Suppressor macrophage treated with lipopolysaccharide for 1 hour (primary cell): ENCODE results near the gene SFMBT2.
"Not testable (repeated sequence)": the region's sequence is repeated elsewhere in the genome, so short reads cannot be mapped to it uniquely, and the experiment has no call there.

Experiments used
- DNase-seq, 3 donors: peaks; one replicate each; pipeline ENCODE4 v3.0.0-alpha.2; 2020 to 2022

Gene SFMBT2

DNA sequence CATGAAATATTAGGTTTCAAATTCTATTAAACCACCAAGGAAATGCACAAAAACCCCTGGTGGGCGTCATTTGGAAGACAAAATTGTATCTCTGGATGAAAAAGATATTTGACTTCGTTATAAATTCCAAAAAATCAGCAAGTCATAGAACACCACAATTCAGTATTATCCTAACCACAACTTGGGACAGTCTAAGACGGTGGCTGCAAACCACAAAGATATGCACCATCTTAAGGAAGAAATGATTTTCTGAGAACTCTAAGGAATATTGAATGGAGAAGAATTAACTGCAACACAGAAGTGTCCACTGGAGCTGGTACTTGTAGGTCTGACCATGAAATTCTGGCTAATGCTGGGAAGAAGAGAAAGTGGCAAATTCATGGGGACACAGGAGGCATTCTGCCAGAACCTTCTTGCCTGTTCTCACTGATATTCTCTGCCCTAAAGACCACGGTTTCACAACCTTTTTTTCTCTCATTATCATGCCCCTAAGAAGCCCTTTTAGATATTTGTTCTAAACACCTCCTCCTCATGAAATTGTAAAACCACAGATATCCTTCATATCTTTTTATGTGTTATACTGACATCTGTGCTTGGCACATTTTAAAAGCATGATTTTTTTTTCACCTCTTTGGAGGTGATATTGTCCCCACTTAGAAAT, 92.9 kb downstream of the SFMBT2 start:
- DNase-seq = no peak

DNA sequence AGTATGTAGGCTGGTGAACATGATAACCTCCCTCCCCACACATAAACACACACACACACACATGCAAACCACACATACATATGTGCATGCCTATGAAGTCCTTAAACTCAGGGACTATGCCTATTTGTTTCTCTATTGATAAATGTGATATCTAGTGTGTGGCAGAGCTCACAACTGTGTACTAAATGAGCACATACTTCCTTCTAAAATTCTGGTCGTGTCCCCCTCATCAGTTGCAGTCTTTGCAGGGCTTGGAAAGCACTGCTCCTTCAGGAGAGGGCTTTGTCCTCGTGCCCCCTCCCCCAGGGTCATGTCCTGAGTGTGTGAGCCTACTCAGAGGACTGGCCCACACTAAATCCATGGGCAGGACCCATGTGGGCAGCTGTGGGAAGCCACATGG, 94.0 kb downstream of the SFMBT2 start:
- no peak for DNase-seq

DNA sequence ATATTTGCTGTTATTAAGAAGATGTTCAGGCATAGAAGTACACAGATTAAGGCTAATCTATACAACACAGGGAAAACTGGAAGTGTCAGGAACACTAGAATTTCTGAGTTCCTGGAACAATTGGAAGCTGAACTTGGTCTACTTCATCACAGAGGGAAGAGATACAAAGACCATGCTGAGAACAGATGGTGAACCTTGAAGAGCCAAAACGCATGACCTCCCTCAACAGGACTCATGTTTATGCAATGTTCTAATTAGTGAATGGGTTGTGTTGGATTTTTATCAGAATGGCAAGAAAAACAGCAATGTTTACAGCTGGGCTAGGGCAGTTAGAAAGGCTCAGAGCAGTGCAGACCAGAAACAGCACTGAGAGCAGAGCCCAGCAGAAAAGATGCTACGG, 94.9 kb downstream of the SFMBT2 start:
- DNase-seq = no peak

DNA sequence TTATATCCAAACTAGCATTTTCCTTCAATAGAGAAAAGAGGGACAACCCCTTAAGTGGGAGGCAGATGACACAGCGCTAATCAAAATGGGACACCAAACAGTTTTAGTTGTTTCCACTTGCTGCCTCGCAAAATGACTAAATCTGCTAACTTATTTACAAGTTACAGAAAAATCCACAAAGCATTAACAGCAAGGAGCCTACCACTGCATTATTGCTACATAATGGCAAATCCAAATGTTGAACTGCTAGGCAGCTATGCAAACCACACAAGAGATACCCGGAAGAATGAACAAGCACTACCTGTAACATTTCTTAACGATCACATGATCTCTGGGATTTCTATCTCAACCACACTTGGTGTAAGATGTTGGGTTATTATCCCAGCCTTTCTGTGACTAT, 96.7 kb downstream of the SFMBT2 start:
- DNase-seq = peak; percentile 43 to 76 (median 69)

DNA sequence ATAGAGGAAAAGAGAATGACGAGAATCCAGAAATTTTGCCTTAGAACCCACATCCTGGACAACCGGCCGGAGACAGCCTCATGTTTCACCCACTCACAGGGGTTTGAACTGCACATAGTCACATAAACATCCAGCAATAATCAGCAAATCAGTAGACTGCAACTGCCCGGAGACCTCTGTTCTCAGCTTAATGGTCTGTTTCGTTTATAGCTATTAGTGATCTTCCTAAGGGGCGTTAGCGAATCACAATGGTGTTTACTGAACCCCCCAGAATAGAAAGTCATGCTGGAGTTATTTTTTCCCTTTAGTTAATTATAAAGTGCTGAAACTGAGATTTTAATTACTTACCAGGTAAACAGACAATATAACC, 98.4 kb downstream of the SFMBT2 start:
- DNase-seq = no peak

DNA sequence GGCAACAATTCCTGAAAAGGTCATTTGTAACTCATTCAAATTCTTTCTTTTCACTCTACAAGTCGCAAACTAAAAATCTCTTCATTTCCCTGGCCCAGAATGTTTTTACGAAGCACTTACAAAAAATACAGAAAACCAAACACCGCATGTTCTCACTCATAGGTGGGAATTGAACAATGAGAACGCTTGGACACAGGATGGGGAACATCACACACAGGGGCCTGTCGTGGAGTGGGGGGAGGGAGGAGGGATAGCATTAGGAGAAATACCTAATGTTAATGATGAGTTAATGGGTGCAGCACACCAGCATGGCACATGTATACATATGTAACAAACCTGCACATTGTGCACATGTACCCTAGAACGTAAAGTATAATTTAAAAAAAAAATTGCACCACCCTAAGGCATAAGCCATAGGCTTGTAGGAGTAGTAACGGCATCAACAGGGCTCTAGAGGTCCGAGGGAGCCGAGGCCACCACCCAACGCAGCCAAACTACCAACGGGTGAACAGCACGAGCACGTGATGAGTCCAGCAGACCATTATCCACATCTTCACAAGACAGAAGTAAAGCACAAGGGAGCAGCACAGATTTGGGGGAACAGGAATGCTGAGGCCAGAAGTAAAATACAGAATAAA, 98.9 kb downstream of the SFMBT2 start:
- DNase-seq = not testable (repeated sequence)

DNA sequence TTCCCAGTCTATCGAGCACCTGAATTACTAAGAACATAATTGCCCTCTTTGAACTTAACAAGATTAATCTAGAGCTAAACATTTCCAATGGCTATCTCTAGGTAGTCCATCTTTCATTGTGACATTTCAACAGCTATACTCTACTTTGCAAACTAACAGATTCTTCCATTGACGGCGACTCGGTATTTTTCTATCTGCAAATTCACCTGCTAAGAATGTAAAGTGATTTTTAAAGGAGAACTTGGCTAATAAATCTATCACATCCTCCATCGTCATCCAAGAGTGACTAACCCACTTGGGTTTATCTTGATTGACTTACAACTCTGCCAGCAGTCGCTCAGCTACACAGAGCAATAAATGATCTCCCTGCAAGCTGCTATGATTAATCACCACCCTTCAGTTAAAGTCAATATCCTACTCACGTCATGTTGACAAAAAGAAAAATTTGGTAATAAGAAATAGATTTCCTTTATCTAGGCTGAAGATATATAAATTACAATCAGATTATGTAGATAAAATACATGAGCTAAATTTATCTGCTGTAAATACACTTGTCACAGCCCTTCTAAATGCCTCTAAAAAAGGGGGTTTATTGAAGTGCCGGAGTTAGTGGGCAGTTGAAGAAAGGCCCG, 99.5 kb downstream of the SFMBT2 start:
- no peak for DNase-seq

DNA sequence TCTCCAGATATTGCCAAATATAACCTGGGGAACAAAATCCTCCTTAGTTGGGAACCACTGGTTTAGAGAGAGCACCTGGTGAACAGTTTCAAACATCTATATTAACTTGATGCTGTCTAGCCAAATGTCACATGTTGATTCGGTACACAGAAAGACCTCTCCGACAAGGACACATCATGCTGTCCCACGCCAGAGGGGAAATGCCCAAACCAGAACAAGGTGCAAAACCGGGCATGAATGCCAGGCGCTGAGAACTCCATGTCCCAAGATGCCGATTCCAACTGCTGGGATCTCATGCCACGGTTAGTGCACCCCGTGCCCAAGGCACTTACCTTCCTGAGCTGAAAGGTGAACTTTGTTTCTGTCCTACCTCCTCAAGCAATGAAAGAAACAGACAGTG, 100.8 kb downstream of the SFMBT2 start:
- DNase-seq = no peak

DNA sequence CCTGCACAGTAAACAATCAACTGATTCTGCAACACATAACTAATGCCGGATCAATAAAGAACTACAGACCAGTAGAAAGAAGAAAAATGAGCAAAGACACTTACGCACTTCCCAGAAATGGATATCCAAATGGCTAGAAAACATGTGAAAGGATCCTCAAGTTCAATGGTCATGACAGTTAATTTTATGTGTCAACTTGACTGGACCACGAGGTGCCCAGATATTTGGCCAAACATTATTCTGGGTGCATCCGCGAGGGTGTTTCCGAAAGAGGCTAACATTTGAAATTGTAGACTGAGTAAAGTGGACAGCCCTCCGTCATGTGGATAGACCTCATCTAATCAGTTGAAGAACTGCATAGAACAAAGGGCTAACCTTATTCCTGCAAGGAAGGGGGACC, 102.0 kb downstream of the SFMBT2 start:
- no peak for DNase-seq

DNA sequence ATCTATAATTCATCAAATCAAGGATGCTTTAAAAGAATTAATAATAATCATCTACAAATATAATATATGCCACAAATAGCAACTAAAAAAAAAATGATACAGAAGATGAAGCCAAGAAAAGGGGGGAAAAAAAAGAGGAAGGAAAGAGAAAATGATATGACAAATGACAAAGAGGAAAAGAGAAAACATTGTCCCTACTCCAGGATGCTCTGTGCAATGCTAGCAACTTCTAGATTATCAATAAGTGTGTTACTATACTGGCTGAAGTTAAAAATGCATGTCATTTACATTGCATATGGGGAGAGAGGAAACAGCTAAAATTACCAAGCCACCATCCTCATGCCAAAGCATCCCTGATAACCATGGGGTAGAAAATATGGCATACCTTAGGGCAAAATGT, 104.2 kb downstream of the SFMBT2 start:
- DNase-seq = no peak

DNA sequence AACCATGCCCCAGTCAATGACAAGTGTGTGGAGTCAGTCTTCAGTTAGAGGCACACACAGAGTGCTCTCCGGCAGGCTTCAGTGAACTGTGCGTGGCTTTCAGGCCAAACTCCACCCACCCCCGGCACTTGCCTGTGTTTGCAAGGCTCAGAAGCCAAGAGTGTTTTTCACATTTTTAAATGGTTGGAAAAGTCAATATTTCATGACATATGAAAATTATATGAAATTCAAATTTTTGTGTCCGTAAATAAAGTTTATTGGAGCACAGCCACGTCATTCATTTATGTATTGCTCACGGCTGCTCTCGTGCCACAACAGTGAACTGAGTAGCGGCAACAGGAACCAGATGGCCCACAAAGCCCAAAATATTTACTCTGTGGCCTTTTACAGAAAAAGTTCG, 104.7 kb downstream of the SFMBT2 start:
- DNase-seq = peak in 2 of 3 donors; percentile 25 to 36

DNA sequence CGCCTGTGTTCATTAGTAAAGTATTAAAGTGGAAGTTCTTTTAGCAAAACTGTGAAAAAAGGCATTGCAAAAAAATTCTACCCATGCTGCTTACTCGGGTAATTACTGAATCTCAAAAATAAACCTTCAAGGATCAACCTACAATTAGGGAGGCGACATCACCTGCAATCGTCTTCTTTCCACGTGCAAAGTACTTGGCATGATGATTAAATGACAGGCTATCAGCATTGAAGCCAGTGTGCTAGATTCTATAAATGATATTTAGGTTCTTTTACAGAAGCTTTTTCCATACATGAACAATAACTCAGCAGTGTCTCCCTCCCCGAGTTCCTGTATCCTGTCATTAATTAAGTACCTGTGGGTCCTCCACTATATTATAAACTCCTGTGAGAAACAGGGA, 105.8 kb downstream of the SFMBT2 start:
- DNase-seq = no peak

DNA sequence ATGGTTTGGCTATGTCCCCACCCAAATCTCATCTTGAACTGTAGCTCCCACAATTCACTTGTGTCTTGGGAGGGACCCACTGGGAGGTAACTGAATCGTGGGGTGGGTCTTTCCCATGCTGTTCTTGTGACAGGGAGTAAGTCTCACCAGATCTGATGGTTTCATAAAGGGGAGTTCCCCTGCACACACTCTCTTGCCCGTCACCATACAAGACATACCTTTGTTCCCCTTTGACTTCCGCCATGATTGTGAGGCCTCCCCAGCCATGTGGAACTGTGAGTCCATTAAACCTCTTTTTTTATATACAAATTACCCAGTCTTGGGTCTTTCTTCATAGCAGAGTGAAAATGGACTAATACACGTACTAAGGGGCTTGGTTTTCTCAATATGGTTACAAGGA, 106.7 kb downstream of the SFMBT2 start:
- DNase-seq = peak in 1 of 3 donors; percentile 16

DNA sequence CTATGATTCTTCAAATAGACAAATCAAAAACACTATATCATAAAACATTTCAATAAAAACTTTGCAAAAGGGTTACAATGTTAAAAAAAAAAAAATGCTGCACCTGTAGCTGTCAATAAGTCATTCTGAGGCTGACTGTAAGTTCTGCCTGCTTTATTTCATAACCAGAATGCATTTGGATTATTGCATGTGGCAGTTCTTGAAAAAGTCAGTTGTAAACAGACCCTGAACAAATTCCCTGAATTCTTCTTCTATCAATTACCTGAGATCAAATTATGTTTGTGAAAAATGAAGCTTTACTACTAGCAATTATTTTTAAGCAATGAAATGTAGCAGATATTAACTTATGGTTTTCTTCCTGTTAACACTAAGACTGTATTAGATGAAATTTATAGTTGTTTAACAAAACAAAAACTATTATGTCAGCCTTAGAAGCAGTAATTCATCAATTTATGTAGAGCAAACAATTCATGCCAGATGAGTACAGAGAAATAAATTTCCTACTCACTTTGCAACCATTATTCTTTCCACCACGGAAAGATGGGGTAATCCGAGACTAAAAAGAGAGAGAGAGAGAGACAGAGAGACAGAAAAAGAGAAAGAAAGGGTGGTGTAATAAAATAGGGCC, 107.8 kb downstream of the SFMBT2 start:
- no peak for DNase-seq

DNA sequence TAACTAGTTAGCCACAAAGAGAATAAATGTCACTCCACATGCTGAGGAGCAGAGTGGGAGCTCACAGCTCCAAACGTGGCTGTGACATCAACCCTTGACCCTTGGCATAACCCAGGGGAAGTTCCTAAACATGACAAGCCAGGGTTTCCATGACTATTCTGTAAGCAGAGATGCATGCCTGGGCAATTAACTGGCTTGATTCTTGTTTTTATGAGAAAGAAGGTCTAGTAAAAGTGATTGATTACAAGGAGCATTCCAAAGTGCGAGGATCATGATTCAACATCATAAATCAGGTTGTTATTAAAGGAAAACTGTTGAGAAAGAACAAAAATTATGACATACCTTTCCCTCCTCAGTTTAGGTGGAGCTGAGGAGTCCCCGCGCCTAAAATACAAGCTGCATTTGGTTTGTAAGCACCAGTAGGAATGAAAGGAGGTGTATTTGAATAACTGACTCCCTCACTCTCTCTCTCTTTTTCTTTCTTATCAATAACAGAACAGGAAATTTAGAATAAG, 108.4 kb downstream of the SFMBT2 start:
- DNase-seq = peak; percentile 73 to 83 (median 81)

DNA sequence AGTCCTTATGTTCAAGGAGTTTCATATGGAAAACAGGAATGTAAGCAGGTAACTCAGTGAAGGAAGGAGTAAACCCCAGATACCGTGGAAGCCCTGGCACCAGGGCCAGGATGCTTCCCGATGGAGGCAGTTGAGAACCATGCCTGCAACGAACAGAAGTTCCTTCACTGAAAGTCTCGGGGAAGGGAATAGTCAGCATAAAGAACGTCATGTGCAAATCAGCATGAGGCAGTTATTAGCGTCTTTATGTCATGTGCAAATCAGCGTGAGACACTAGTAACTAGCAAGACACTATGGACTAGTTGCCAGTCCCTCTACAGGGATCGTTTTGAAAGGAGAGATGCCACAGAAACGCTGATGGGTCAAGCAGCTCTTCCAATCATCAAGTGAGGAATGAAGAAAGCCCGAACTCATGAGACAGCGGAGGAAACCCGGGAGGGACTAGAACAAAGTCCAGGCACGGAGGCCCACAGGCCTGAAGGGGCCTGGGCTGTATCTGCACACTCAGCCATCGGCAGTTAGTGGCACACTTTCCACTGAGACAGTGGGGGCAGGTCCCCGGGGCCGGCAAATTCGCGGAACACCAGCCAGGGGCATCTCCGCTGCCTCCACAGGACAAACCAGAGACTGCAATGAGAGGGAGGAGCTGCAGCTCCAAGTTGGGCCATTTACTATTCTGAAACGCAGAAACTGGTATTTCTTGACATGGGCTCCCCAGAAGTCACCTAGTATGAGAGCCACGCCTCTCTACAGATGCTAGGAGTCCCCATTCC, 109.6 kb downstream of the SFMBT2 start:
- no peak for DNase-seq

DNA sequence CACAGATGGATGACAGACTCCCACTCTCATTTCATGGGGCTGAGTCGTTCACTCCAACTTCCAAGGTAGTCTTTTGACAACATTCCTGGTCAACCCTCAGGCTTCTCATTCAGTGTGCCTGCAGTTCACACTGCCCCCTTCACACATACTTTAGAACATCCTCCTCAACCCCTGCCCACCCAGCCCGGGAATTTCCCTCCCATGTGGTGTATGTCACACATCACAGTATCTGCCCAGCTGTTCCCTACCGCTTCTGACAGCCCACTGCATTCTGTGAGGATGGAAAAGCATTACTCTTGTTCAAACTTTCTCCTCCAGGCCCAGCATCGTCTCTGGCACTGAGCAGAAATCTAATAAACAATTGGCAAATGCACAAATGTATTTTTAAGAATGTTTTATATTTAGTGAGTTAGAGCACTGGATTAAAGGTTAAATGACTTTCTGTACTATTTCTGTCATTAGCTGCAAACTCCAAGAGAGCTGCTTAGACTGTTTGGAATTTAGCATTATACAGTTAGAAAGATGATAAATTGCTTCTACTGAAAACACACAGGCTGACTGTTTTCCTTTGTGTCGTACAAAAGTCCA, 110.4 kb downstream of the SFMBT2 start:
- DNase-seq = peak; percentile 33 to 70 (median 45)

DNA sequence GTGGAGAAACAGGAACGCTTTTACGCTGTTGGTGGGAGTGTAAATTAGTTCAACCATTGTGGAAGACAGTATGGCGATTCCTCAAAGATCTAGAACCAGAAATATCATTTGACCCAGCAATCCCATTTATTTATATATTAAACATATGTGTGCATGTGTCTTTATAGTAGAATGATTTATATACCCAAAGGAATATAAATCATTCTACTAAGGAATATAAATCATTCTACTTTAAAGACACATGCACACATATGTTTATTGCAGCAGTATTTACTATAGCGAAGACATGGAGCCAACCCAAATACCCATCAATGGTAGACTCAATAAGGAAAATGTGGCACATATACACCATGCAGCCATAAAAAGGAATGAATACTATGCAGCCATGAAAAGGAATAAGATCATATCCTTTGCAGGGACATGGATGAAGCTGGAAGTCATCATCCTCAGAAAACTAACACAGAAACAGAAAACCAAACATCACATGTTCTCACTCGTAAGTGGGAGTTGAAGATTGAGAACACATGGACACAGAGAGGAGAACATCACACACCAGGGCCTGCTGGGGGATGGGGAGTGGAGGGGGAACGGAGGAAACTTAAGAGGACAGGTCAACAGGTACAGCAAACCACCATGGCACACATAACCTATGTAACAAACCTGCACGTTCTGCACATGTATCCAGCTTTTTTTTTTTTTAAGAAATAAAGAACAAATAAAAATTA, 111.1 kb downstream of the SFMBT2 start:
- not testable (repeated sequence) for DNase-seq

DNA sequence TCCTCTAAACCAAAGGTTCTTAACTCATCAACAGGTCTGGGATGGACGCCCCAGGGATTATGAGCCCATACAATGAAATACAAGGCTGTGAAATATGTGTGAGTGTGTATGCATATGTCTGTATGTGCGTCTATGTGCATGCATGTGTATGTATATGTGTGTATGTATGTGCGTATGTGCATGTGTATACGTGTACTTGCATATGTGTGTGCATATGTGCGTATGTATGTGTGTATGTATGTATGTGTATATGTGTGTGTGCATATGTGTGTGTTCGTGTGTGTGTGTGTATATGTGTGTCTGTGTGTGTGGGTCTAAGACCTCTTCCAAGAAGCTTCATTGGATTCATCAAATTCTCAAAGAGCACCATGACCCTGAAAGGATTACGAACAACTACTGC, 112.3 kb downstream of the SFMBT2 start:
- DNase-seq = no peak

DNA sequence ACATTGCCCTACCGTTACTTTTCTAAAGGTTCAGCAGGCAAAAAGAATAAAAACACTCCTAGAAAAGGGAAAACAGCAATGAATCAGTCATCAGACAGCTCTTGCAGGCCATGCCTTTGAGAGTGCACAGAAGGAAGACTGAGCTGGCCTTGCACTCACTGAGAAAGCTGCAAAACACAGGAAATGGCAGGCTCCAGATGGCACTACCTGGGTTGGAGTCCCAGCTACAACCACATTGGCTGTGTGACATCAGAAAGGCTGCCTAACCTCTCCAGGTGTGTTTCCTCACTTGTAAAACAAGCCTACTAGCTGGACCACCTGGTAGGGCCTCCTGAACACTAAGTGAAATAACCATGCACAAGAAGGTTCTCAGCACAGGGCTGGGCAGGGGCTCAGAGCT, 113.7 kb downstream of the SFMBT2 start:
- DNase-seq = no peak

DNA sequence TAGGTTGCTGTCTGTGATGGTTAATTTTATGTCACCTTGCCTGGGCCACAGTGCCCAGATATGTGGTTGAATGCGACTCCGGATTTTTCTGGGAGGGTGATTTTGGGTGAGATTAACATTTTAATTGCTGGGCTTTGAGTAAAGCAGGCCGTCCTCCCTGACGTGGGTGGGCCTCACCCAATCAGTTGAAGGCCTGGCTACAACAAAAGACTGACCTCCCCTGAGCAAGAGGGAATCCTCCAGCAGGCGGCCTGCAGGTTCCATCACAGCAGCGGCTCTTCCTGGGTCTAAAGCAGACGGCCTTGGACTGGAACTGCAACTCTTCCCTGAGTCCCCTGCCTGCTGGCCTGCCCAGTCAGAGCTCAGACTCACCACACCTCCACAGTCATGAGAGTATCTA, 114.2 kb downstream of the SFMBT2 start:
- DNase-seq = no peak

DNA sequence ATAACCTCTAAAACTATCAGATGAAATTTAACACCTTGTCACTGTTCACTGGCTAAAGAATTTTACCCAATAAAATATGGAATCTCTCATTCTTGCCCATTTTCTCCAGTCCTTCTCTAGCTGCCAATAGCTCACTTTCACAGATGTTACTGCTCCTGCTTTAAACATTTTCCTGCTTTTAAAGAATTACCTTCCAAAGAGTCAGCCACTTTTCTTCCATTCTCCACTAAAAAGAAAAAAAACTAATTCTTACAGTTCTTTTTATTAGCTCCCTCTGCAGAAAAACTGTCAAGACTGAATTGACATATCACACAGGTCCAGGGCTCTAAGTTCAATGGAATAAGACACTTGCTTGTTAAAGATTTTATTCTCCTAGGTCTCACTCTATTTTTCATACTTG, 114.8 kb downstream of the SFMBT2 start:
- no peak for DNase-seq
